Eye (tissue), 1 donor: ENCODE data around the gene ZNF444.

Experiments used
- DNase-seq: peaks from one replicate; pipeline ENCODE4 v3.0.0-alpha.2; 2015

Gene ZNF444

DNA sequence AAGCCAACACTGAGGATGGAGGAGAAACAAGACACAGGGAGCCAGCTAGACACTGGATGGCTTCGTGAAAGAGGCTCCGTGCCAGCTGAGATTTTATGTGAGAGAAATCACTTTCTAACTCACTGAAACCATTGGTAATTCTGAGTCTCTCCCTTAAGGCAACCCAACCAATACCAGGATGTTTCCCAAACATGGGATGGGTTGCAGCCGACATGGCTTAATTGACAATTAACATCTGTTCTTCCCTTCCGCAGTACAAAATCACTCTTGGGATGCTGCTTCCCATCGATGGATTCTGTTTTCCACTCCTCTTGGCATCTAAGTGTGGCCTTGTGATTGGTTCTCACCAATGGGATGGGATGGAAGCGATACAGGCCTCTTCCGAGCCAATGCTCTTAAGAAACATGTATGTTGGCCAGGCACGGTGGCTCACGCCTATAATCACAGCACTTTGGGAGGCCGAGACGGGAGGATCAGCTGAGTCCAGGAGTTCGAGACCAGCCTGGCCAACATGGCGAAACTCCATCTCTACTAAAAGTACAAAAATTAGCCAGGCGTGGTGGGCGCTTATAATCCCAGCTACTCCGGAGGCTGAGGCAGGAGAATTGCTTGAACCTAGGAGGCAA is 17.7 kb upstream of the ZNF444 start:
- no peak for DNase-seq

GRCh38 chr19:56124578-56124977 is 16.5 kb upstream of the ZNF444 start:
- DNase-seq, result no peak

GRCh38 chr19:56125806-56126590 is 15.1 kb upstream of the ZNF444 start:
- DNase-seq, result peak; percentile 57

- no peak for DNase-seq
Observed at GRCh38 chr19:56126983-56127780, 13.9 kb upstream of the ZNF444 start.

DNA sequence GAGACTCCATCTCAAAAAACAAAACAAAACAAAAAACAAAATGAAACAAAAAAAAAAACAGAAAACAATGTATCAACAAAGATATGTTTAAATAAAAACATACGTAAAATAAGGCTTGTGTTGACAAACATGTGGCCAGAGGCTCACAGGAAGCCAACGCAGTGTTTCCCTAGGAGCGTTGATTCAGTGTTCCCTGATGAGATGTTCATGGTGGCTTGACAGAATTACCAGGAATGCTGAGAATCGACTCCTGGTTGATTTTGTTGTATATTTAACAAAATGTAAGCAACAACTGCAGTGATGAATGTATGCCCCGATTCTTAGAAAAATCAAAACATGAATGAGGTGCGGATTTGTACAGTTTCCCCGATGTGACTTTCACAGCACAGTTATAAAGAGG is 11.1 kb upstream of the ZNF444 start:
- DNase-seq, result no peak

- no peak for DNase-seq
Observed at GRCh38 chr19:56131651-56132050, 9.4 kb upstream of the ZNF444 start.

- DNase-seq, result peak; percentile 84
Observed at GRCh38 chr19:56132316-56132822, 8.7 kb upstream of the ZNF444 start.

- DNase-seq, result peak; percentile 71
Observed at GRCh38 chr19:56133858-56134653, 7.0 kb upstream of the ZNF444 start.

DNA sequence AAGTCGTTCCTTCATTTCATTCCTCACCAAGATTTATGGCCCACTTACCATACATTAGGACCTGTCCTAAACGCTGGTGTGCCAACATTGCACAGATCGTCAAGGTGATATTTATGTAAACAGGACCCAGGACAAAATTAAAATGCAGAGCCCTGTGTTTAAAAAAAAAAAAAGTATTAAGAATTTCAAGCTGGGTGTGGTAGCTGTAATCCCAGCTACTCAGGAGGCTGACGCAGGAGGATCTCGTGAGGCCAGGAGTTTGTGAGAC is 6.5 kb upstream of the ZNF444 start:
- DNase-seq, result no peak

- DNase-seq, result no peak
Observed at GRCh38 chr19:56136362-56136761, 4.7 kb upstream of the ZNF444 start.

DNA sequence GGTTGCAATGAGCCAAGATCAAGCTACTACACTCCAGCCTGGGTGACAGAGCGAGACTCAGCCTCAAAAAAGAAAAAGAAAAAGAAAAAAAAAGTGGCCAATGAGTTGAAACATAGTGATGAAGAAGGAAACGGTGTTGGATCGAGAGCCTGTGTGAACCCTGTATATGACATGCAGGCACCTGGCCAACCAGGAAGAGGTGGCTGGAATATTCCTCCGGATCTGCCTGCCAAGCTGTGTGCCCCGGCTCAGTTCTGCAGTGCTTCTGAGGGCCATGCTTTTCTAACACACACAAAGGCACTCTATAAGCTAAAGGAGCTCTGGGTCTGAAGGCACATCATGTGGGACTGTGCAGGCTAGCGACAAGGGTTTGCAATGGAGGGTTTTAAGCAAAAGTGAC is 3.7 kb upstream of the ZNF444 start:
- DNase-seq, result no peak

- DNase-seq, result no peak
Observed at GRCh38 chr19:56138069-56138468, 3.0 kb upstream of the ZNF444 start.

DNA sequence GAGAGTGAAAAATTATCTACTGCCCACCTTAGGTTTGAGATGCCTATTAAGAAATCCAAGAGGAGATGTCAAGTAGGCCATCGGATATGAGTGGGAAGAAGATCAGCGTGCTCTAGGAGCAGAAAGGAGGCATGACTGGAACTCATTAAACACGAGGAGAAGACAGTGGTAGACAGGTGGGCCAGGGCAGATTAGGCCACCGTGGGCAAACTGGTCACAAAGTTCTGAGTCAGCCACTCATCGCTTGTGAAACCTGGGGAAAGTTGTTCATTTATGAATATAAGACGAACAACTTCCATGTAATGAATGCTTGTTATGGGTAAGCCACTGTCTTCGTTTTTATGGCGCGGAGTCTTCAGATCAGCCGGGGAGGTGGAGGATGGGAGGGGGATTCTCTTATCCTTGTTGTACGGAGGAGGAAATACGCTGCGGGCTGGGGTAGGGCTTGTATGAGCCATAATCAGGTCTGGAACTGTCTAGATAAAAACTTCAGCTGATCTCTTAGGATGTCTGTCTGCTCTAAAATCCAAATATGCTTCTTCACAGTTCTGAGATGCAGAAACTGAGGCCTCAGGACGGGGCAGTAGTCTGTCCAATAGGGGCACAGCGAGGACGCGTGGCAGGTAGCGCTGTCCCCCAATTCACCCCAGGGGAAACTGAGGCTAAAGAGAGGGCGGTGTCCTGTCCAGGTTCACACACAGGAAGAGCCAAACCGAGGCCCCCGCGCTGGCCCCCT is 1.1 kb upstream of the ZNF444 start:
- no peak for DNase-seq

GRCh38 chr19:56141417-56141993 is 418 bp downstream of the ZNF444 start:
- DNase-seq, result no peak

- DNase-seq, result no peak
Observed at GRCh38 chr19:56142087-56142787, 1.1 kb downstream of the ZNF444 start.

GRCh38 chr19:56142897-56143434 is 1.9 kb downstream of the ZNF444 start:
- no peak for DNase-seq

GRCh38 chr19:56144376-56144775 is 3.3 kb downstream of the ZNF444 start:
- DNase-seq, result no peak

DNA sequence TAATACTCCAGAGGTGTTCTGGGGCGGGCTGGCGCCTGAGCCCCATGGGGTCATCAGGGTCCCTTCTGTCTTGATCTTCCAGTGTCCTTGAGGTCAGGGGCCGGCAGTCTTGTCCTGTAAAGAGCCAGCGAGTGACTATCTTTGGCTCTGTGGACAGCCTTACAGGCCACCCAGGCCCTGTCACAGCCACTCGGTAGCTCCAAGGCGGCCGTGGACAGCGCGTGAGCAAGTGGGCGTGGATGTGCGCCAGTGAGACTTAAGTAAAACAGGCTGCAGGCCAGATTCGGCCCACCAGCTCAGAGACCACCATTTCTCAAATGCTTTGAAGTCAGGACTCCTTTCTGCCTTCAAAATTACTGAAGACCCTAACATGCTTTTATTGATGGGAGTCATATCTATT is 3.7 kb downstream of the ZNF444 start:
- no peak for DNase-seq

- DNase-seq, result no peak
Observed at GRCh38 chr19:56145698-56146097, 4.6 kb downstream of the ZNF444 start.

DNA sequence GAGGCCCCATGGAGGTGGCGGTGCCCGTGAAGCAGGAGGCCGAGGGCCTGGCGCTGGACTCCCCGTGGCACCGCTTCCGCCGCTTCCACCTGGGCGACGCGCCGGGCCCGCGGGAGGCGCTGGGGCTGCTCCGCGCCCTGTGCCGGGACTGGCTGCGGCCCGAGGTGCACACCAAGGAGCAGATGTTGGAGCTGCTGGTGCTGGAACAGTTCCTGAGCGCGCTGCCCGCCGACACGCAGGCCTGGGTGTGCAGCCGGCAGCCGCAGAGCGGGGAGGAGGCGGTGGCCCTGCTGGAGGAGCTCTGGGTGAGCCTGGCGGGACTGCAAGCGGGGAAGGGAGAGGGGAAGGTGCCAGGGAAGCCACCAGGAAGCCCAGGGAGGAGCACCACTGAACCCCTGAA is 5.8 kb downstream of the ZNF444 start:
- no peak for DNase-seq

DNA sequence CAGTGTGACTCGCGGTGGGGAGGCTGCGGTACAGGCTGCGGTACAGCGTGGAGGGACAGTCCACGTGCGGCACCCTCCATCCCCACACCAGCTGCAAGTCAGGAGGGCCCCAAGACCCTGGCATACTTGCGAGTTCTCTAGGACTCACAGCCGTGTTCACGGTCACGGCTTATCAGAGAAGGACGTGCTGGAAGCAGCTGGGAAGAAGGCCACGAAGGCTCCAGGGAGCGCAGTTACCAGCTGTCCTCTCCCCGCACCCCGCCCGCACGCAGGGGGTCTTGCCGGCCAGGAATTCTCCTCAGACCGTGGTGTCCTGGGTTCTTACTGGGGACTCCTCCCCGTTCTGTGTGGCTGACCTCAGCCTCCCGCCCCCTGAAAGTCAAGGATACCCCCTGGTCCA is 6.2 kb downstream of the ZNF444 start:
- no peak for DNase-seq
